EH (cell line): ENCODE measurements around the gene NMT2.

ENCODE experiments used
- DNase-seq: peaks from one replicate; pipeline ENCODE4 v3.0.0-alpha.2; 2015; ENCODE audit warnings: low read depth

The NMT2 gene

GRCh38 chr10:15141136-15142054 lies 27.1 kb downstream of the NMT2 start:
- DNase-seq: no peak

DNA sequence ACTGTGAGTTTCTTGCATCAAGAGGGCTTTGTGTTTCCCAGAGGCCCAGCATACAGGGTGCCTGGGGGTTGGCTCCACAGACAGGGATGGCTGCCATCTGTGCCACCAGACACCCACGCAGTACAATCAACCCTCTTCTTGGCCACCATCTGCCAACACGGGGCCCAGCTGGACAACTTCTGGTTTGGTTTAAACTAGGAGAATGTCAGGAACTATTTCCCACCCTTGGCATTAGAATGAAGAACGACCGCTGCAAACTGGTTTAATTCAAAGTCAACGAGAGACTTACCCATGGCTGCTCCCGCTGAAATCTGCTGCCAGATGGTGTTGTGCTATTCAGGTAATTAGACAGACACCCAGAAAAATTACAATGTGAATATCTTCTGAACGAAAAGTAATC lies 27.8 kb downstream of the NMT2 start:
- no peak for DNase-seq

DNA sequence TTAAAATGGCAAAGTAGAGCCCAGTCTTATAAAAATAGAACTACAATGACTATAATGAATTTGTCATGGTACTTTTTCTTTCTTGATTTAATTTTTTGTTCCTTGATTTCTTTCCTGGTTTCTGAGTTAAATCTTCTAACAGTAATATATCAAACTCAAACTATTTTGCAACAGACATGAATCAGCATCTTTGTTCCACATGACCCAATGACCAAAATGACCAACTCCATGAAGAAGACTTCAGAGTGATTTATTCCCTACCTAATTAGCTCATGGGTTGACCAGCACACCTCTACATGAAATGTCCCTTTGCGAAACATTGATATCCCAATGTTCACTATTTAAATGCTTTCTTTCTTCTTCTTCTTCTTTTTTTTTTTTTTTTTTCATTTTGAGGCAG lies 30.9 kb downstream of the NMT2 start:
- peak; percentile 20 for DNase-seq

DNA sequence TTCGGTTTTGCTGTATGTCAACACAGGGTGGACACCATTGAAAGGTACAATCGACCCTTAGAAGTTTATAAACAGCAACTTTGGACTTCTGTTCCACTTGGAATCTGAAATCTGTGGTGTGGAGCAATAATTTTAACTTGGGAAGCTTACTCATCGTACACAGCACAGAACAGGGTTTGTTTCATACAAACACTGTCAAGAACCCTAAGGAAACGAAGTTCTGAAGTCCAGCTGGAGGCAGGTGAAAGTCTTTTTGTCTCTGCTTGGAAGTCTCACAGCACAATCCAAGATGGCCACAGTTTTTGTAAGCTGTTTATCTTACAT lies 31.5 kb downstream of the NMT2 start:
- DNase-seq: no peak

- DNase-seq: no peak
These were observed 32.1 kb downstream of the NMT2 start for GRCh38 chr10:15136129-15137035.

DNA sequence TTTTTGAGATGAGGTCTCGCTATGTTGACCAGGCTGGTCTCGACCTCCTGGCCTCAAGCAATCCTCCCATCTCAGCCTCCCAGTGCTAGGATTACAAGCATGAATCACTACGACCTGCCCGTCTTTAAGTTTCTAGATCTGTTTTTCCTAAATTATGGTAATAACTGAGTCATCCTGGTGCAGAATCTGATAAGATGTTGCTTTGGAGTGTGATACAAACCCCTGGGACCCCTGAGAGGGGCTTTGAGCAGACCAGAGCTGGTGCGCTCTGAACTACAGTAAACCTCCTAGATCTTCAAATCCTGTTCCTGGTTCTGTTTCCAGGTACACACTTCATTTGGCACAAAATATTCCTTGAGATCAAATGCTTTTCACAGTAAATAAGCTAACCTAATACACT lies 37.2 kb downstream of the NMT2 start:
- no peak for DNase-seq

GRCh38 chr10:15124908-15125307 lies 43.6 kb downstream of the NMT2 start:
- DNase-seq: no peak

DNA sequence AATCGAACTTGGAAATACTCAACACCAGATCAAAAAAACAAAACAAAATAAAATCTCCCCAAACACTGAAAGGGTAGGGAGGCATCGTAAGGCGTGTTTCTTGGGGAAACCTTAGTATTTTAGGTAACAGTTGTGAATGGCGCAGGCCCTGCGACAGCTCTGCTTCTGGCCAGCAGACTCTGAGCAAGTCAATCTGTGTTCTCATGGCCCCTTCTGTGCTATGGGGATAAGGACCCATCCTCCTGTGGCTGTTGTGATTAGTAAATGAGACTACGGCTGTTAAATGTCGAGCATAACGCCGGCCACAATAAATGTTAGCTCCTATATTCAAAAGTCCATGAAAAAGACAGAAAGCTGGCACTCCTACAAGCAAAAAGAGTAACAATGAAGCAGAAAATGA lies 44.3 kb downstream of the NMT2 start:
- DNase-seq: no peak

GRCh38 chr10:15123749-15124184 lies 44.7 kb downstream of the NMT2 start:
- peak; percentile 92 for DNase-seq

DNA sequence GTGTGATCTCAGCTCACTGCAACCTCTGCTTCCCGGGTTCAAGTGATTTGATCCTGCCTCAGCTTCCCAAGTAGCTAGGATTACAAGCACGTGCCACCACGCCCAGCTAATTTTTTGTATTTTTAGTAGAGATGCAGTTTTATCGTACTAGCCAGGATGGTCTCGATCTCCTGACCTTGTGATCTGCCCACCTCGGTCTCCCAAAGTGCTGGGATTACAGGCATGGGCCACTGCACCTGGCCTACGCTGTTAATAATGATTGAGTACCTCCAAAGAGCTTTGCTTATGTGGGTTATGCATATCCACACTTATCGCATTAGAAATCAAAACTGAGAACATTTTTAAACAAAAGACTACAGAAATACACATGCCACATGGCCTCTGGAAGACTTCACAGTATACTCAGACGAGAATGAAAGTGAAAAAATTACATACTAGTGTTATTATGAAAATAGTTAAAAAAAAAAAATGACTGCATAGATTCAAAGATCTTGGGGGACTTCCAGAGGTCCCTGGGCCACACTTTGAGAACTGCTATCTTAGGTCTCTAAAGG lies 45.9 kb downstream of the NMT2 start:
- DNase-seq: no peak

DNA sequence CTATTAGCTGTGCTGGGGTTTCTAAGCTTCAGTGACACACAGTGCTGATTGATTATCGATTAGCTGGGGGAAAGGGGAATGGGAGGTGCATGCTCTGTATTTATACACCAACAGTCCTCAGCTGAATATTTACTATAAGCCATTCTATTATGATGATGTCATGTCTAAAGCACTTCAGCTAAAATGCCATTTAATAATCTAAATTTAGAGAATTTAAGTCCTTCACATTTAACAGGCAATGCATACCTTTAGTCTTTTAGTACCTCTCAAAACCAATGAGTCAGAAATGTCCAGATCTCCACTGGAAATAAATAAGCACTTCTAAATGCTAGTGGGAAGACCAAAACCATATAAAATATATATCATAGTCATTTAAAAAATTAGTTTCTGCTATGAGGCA lies 46.8 kb downstream of the NMT2 start:
- DNase-seq: peak; percentile 65

- peak; percentile 84 for DNase-seq
These were observed 48.0 kb downstream of the NMT2 start for GRCh38 chr10:15120523-15120922.

- DNase-seq: no peak
These were observed 49.9 kb downstream of the NMT2 start for GRCh38 chr10:15118615-15119014.

DNA sequence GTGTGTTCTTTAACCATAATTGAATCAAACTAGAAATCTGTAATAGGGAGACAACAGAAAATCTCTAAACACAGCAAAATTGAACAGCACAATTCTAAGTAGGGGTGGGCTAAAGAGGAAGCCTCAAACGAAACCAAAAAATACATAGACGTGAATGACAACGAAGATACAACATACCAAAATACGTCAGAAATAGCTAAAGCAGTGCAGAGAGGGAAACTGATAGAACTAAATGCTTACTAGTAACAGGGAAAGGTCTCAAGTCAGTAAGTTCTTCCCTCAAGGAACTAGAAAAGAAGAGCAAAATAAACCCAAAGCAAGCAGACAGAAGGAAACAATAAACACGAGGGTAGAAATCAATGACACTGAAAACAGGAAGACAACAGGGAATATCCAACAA lies 52.3 kb downstream of the NMT2 start:
- no peak for DNase-seq

- DNase-seq: peak; percentile 51
These were observed 54.7 kb downstream of the NMT2 start for GRCh38 chr10:15113766-15114165.

DNA sequence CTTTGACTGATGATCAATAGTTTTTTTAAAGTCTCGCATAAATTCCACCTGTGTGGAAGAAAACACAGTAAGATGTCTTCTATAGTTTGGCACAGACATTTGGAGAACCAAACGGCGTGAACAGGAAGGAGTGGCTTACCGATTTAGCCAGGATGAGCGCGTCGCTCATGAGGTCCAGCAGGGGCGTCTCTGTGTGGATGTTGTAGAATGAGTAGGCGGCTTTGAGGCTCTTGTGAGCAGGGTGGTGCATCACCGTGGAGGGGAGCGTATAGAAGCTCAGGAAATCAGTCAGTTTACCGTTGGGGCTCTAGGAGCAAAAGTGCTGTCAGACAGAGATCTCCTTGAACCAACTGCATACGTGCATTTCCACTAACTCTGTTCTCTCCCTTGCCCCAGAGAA lies 55.8 kb downstream of the NMT2 start:
- DNase-seq: no peak

DNA sequence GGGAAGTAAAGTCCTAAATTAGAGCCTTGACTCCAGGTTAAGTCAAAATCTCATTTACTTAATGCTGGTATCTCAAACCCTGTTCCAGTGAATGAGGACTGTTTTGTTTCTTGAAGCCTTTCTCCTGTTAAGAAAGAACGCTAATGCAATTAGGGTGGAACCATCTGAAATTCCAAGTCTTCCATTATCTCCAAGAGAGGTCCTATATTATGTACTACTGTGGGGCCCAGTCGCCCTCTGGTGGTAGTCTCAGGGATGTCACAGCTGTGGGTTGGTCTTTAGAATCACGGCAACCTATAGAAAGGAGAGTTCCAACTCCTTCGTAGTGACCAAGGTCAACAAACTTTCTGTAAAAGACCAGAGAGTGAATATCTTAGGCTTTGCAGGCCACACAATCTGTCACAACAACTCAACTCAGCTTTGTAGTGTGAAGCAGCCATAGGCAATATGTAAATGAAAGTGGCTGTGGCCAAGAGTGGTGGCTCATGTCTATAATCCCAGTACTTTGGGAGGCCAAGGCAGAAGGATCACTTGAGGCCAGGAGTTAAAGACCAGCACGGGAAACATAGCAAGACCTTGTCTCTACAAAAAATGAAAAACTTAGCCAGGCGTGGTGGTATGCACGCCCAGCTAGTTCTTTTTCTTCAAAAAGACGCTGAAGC lies 62.0 kb downstream of the NMT2 start:
- DNase-seq: peak; percentile 80

GRCh38 chr10:15103513-15103912 lies 65.0 kb downstream of the NMT2 start:
- no peak for DNase-seq

- no peak for DNase-seq
These were observed 68.6 kb downstream of the NMT2 start for GRCh38 chr10:15099886-15100285.

- DNase-seq: peak; percentile 96
These were observed 71.3 kb downstream of the NMT2 start, which contains the start of gene RPP38 for GRCh38 chr10:15097011-15097812. TSS of gene RPP38 (plus strand) at chr10:15097355. CDS start at chr10:15103315, 5,960 bp downstream.

GRCh38 chr10:15096661-15097010 lies 71.9 kb downstream of the NMT2 start:
- no peak for DNase-seq
